HuH-7 (cell line): ENCODE results near the gene GCHFR.

ENCODE experiments used
- DNase-seq: peaks from one replicate; pipeline ENCODE4 v3.0.0; 2011; ENCODE audit warnings: low spot score

Gene GCHFR

DNA sequence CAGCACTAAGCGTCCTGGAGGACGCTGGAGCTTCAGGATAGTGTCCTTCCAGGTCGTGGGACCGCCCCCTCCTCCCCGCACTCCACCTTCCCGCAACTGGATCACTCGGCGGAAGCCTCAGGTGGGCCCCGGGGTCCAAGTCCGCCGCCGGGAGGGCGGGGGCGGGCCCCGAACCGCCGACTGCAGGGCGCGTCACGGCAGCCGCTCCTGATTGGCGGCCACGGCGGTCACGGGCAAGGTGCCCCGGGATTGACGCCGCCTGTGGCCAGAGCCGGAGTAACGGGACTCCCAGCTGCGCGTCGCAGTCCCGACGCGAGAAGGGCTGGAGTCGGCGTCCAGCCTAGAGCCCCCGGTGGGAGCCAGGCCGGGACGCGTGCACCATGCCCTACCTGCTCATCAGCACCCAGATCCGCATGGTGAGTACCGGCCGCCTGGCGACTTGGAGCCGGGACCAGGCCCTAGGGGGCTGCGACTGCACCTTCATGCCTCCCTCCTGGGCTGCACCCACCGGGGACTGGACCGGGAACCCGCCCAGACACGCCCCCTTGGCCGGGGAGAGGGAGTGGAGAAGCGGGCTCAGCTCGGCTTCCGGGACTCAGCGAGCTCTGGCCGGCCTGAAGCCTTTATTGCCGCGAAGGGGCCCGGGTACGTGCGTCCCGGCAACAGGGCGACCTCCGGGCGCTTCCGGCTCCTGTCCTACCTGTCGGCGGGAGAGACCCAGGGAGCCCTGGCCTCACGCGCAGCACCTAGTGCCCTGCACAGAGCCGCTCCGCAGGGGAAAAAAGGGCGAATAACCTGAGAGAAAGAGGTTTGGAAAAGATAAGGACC, at the start of gene GCHFR:
GCHFR (plus strand) TSS at position 268 of the 828 bp plus-strand sequence; CDS start at position 381, 113 bp downstream.
- peak; percentile 85 for DNase-seq

DNA sequence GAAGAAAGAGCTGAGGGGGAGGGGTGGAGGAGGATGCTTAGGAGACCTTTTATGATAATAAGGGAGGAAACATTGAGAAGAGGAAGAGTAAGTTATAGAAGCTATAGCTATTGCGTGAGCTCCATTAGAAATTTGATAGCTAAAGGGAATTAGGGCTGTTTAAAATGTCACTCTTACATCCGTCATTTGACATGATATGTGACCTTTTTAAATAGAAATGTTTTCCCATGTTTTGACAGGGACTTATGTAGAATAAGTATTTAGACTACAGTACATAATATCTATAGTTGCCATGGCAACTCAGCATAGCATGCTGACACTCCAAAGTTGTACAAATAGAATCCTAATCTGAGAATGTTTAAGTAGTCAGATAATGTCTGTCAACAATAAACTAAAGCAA, 49.7 kb upstream of the GCHFR start:
- no peak for DNase-seq

DNA sequence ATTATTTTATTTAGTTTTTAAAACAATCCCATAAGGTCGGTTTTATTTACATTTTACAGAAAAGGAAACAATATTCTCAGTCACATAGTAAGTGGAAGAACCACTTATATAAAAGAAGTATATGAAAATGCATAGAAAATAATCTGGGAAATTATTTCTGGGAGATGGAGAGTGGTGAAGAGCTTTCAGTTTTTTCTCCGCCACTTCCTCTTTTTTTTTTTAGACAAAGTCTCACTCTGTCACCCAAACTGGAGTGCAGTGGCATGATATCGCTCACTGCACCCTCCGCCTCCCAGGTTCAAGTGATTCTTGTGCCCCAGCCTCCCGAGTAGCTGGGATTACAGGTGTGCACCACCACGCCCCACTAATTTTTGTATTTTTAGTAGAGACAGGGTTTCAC, 47.7 kb upstream of the GCHFR start:
- DNase-seq, result no peak

GRCh38 chr15:40721701-40722100, 42.2 kb upstream of the GCHFR start:
- DNase-seq, result no peak

- DNase-seq, result no peak
Observed at GRCh38 chr15:40722354-40722753, 41.5 kb upstream of the GCHFR start.

DNA sequence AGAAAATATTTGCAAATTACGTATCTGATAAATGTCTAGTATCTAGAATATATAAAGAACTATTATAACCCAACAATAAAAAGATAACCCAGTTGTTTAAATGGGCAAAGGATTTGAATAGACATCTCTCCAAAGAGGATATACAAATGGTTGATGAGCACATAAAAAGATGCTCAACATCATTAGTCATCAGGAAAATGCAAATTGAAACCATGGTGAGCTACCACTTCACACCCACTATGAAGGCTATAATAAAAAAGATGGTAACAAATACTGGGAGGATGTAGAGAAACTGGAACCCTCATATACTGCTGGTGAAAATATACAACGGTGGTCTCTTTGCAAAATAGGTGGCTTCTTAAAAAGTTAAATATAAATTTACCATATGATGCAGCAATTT, 40.9 kb upstream of the GCHFR start:
- DNase-seq, result no peak

DNA sequence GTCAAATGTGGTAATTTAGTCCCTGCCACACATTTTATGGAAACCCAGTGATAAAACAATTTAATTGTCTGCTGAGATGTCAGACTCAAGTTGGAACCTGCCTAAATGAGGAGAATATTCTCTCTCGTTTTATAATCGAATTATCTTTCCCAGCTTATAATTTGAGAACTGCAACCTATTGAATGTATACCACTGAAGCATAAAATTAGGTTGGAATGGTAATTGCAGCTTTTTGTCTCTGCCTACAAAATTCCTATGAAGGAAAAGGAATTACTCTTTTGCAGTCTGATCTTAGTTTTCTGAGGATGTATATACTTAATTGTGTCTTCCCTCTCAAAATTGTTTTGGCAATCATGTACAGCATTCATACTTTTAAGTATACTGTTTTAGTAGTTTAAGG, 39.9 kb upstream of the GCHFR start:
- no peak for DNase-seq

DNA sequence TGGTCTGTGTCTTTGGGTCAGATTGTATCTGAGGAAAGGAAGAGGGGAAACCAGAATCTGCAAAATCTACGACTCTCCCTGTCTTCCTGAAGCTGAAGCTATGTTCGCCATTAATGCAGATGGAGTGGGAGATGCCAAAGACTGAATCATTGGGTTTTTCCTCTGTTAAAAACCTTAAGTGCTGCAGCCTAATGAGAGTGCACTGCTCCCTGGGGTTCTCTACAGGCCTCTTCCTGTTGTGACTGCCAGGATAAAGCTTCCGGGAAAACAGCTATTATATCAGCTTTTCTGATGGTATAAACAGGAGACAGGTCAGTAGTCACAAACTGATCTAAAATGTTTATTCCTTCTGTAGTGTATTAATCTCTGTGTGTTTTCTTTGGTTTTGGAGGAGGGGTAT, 32.8 kb upstream of the GCHFR start:
- no peak for DNase-seq

DNA sequence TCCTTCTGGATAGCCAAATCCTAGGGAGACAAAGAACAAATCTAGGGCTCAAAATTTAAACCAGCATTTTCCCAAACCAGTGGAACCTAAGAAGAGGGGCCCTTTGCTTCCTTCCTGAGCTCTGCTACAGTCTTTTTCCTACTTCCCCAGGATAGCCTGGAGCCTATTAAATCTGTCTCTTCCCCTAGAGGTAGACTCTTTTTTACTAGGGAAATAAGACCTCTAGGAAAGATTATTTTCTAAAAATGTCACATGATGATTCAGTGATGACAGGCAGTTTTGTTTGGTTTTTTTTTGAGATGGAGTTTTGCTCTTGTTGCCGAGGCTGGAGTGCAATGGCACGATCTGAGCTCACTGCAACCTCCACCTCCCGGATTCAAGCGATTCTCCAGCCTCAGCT, 27.3 kb upstream of the GCHFR start:
- DNase-seq, result no peak

DNA sequence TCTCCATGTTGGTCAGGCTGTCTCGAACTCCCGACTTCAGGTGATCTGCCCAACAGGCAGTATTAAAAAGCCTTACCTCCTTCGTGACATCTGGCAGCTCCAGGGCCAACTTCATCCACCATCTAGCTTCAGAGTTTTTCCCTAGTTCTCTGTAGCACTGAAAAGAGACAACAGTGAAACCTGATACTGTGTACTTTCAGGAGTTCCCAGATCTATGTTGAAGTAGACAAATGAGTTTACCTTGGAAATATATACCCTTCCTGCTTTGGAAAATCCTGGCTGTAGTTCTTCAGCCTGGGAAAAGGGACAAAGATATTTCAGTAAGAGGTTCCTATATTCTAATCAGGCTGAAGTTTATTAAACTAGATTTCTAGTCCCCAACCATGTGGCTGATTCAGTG, 26.8 kb upstream of the GCHFR start:
- DNase-seq, result no peak

- DNase-seq, result no peak
Observed at GRCh38 chr15:40739047-40739446, 24.8 kb upstream of the GCHFR start.

GRCh38 chr15:40739854-40740253, 24.0 kb upstream of the GCHFR start:
- DNase-seq, result no peak

DNA sequence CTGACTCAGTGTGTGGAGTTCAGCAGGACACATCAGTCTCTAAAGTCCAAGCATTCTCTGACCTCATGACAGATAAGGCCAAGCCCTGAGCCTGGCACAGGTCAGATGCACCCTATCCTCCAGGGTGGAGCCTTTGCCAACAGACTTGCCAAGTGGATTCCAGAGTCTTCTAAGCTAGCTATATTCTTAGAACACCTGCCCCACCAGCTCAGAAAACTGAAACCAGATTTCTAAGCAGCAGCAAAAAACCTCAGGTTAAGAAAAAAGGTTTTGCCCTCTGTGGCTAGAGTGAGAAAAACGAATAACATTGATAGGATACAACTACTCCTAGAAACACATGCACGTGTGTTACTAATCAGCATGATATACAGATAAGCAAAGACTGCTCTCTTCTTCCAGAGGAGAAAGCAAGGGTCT, 20.4 kb upstream of the GCHFR start:
- no peak for DNase-seq

- no peak for DNase-seq
Observed at GRCh38 chr15:40743921-40744814, 19.7 kb upstream of the GCHFR start.

DNA sequence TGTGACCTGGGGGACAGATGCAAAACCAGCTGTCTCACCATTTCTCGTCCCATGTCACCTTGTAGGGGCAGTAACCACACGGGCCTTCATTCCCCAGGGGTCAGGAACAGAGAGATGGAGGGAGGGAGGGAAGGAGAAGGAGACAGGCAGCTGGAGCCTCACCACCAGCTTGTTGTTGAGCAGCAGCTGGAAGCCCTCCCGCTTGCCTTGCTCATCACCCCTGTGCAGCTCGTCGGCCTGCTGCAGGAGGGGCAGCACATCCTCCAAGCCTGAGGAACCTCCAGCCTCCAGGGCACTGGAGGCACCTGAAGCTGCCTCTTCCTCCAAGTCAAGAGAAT, 19.1 kb upstream of the GCHFR start:
- DNase-seq, result no peak

DNA sequence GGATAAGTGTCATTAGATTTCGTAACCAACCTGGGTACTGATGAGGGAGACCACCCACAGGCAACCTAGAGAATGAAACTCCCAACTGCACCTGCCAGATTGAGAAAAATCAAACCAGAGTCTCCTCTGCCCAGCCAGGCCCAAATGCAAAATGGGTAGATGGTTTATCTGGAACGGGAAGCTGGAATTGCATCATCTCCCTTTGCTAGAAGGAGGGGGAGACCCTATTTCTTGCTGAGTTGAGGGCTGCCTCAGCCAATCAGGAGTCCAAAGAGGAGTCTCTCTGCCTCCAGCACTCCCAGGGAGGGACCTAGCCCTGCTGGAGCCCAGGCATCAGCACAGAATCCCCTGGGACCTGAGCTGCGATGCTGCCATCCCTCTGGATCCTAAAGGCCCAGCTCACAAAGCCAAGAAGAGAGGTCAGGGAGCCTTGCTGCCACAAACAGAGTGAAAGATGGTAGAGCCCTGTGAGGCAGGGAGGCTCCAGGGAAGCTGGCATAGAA, 16.9 kb upstream of the GCHFR start:
- DNase-seq, result no peak

DNA sequence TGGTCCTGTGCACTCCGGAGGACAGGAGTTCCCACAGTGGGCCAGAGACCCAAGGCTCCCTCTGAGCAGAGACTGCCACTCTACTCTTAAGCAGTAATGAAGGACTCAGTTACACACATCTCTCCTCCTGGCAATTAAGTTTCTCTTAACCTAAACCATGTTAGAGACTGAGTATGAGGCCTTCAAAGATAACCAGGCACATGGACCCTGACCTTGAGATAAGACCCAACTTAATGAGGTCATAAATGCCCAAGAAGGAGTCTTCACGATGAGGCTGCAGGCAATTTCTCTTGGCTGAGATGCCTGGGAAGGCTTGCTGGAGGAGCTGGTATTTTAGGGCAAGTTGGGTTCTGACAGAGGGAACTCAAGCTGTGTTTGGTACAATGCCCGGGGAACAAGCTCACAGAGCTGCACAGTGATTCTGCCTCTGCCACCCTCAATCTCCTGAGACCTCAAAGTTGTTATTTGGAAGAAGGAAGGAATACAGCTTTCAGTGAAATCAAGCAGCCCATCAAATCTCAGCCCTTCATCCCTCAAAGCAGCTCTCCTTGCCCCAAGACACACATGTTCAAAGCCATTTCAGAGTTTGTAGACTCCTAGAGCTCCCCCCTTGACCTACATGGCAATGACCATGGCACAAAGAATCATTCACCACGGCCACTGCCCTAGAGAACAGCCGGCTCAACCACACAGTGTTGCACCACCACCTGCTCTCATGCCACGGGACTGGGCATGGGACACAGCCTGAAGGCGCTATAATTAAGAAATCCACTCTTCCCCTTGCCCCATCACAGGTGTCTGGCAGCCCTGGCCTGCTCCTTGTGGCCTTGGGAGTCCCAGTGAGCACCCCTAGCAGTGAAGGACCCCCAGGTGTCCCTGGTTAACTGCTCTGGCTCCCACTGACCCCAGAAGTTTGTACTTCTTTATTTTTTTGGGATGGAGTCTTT, 15.9 kb upstream of the GCHFR start:
- no peak for DNase-seq

- no peak for DNase-seq
Observed at GRCh38 chr15:40749151-40749630, 14.7 kb upstream of the GCHFR start.

- DNase-seq, result no peak
Observed at GRCh38 chr15:40750885-40751284, 13.0 kb upstream of the GCHFR start.

GRCh38 chr15:40751745-40752144, 12.1 kb upstream of the GCHFR start:
- DNase-seq, result no peak

DNA sequence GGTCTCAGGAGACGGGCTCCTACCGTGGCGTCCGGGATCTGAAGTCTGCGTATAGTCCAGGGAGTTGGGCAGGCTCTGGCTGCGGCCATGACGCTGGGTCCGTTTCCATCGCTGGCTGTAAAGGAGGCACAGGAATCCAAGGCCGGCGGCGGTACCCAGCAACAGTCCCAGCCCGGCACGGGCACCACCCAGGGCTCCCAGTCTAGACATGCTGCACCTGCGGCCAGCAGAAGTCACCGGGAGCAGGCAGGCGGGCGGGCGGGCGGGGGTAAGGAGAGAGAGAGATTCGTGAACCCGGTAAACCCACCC, 9.3 kb upstream of the GCHFR start:
- no peak for DNase-seq
